ENCODE measurements around the gene SORD.

GRCh38 chr15:45026651-45027190 lies 3.7 kb downstream of the SORD start:
- TF ChIP-seq CTCF (IDR thresholded peaks at IDR 0.05) (no peak), ZFX (IDR thresholded peaks at IDR 0.05; ENCODE audit: borderline replicate concordance) (no peak)
